Glomerular visceral epithelial cell (primary cell): Measurements from ENCODE around the gene MAP3K19.
"Not testable (repeated sequence)": the region's sequence is repeated elsewhere in the genome, so short reads cannot be mapped to it uniquely, and the experiment has no call there.

Source experiments
- DNase-seq: peaks from one replicate; pipeline ENCODE4 v3.0.0-alpha.2; 2016; ENCODE audit errors: extremely low spot score

The MAP3K19 gene

DNA sequence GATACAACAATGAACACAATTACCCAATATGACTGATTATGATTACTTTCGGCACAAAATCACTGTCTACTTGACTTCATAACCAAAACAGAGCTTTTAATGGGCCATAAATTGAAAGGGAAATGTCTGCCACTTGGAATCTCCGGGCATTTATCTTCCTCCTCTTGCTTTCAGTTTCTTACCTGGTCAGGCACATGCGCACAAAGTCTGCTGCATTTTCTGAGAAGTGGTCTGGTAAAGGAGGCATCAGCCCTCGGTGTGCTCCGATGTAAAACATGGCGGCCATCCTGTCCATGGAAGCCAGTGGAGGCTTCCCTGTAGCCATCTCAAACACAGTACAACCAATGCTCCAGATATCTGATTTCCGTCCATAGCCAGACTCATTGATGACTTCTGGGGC, 66.6 kb downstream of the MAP3K19 start:
- no peak for DNase-seq

DNA sequence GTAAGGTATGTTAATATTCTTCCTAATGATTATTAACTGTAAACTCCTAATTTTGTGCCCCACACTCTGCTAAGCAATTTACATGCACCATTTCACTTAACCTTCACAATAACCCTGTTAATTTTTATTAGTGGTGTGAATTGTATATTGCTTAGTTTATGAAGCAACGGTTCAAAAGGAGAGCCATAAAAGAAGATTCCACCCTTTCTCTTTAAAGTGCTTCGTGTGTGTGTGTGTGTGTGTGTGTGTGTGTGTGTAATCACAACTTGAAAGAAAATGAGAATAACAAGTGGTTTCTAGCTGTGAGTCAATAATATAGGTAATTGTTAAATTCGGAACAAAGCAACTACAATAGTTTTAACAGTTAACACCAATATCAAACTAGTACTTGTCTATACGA, 68.0 kb downstream of the MAP3K19 start:
- no peak for DNase-seq

GRCh38 chr2:134977104-134977503, 70.1 kb downstream of the MAP3K19 start:
- DNase-seq = not testable (repeated sequence)

DNA sequence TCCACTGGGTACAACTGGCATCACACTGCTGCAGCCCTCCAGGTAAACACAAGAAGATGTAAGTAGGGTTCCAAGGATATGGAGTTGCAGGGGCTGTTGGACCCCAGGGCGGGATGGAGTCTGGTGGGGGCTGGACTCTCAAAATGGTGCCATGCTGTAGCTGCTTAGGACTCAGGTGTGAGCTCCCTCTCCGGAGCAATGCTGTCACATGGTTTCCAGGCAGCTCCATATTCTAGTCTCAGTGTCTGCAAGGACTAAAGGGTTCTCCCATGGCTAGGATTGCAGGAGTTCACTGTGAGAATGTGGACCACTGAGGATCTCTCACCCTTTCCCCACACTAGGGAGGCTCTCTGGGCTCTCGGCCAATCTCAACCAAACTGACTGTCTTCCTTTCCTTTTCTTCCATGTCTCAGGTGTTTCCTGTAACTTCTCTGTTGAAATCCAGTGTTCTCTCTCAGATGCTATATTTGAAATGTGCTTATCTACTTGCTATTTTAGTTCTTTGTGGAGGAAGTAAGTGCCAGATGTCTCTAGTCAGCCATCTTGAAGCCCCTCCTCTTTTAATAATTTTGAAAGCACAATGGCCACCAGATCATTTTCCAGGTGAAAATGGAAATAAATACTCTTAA, 71.1 kb downstream of the MAP3K19 start:
- no peak for DNase-seq

DNA sequence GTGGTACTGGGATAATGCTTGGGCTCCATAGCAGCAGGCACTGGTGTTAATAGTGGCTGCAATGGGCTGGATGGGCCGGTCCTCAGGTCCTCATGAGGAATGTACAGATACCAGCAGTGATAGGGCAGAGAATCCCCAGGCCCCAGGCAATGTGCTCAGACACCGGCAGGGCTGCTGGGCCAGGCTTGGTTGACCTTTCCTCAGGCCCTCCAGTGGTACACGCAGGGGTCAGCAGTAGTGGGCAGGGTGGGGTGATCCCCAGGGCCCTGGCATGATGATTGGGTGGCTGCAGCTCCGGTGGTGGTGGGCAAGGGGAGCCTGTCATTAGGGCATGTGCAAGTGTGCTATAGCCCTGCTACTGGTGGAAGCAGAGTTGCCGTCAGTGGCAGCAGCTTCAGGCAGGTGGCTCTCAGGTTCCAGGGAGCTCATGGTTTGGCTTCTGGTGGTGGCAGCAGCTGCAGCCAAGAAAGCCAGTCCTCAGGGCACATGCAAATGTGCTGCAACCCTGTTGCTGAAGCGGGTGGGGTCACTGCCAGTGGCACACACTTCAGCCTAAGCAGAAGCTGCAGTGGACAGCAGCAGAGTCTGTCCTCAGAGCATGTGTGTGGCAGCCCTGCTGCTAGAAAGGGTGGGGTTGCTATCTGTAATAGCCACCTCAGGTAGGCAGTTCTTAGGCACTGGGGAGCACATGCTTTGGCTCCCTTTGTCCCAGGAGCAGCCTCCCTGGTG, 71.8 kb downstream of the MAP3K19 start:
- DNase-seq = no peak

DNA sequence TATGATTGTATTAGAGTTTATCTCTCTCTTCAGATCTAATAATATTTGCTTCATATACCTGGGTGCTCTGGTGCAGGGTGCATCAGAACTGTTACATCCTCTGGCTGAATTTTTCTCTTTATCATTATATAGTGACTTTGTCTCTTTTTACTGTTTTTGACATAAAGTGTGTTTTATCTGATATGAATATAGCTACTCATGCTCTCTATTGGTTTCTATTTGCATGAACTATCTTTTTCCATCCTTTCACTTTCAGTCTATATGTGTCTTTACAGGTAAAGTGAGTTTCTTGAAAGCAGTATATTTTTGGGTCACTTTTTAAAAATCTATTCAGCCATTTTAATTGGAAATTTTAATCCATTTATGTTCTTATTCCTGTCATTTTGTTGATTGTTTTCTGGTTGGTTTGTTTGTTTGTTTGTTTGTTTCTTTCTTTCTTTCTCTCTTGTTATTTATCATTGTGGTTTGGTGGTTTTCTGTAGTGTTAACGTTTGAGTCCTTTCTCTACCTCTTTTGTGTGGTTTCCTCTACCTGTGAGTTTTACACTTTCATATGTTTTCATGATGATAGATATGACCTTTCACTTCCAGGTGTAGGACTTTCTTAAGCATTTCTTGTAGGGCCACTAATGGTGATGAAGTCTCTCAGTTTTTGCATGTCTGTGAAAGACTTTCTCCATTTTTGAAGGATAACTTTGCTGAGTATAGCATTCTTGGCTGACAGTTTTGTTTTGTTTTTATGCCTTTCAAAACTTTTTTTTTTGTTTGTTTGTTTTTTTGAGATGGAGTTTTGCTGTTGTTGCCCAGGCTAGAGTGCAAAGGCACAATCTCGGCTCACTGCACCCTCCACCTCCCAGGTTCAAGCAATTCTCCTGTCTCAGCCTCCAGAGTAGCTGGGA, 73.8 kb downstream of the MAP3K19 start:
- DNase-seq = no peak

GRCh38 chr2:134967166-134967565, 80.1 kb downstream of the MAP3K19 start:
- not testable (repeated sequence) for DNase-seq

DNA sequence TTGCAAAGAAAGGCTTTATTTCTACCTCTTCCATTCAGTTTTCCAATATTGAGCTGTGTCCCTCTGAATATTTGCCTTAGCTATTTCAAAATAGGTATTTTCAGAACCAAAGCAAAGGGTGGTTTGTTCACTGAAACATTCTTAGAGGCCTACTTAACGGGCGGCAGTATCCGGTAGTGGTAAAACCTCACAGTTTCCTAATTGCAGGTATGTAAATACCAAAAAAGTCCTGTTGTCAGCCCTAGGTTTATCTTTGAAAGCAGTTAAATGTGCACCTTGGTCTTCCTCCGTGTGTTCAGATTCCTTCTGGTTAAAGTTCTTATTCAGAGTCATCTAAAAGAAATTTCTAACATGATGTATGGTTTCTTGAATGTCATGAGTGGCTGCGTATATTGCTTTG, 89.8 kb downstream of the MAP3K19 start:
- no peak for DNase-seq

- no peak for DNase-seq
Measured at GRCh38 chr2:134955744-134956143, 91.5 kb downstream of the MAP3K19 start.

DNA sequence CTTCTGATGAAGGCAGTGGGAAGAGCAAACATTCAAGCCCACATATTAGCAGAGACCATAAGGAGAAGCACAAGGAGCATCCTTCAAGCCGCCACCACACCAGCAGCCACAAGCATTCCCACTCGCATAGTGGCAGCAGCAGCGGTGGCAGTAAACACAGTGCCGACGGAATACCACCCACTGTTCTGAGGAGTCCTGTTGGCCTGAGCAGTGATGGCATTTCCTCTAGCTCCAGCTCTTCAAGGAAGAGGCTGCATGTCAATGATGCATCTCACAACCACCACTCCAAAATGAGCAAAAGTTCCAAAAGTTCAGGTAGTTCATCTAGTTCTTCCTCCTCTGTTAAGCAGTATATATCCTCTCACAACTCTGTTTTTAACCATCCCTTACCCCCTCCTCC, 93.2 kb downstream of the MAP3K19 start:
- DNase-seq = no peak

- DNase-seq = no peak
Measured at GRCh38 chr2:134952608-134953007, 94.6 kb downstream of the MAP3K19 start.

DNA sequence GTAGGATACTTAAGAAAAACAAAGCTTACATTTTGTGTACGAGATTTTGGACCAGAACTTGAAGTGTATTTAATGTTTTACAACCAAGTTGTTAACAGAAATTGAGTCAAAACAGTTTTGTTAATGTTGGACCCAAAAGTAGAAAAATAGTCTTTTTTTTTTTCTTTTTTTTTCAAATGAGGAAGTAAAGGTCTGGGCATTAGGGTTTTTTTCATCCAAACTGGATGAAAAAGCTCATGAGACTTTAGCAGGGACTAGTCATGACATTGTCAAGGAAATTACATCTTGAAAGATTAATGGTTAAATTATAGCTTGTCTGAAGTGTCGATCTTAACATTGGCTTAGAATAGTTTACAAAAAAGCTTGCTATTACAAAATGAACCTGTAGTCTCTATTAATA, 96.4 kb downstream of the MAP3K19 start:
- no peak for DNase-seq

- no peak for DNase-seq
Measured at GRCh38 chr2:134949981-134950708, 97.1 kb downstream of the MAP3K19 start.

DNA sequence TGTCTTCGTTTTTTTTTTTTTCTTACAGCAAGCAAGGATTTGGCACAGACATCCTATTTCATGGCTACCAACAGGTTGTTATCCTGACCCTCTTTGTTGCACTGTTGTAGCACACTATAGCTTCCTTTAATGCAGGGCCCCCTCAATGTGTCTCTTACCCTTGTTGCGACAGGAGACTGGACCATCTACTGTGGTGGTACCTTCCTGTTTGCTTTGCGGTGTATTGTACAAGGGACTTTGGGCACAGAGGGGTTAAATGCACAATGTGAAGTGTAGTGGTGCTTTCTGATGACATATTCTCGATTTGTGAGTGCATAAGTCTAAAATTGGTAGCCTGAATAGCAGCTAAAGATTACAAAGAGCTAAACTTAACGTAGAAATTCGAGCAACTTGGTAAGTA, 101.2 kb downstream of the MAP3K19 start:
- no peak for DNase-seq

GRCh38 chr2:134944975-134945374, 102.3 kb downstream of the MAP3K19 start:
- DNase-seq = no peak

- no peak for DNase-seq
Measured at GRCh38 chr2:134943540-134943939, 103.7 kb downstream of the MAP3K19 start.

- no peak for DNase-seq
Measured at GRCh38 chr2:134936691-134937090, 110.6 kb downstream of the MAP3K19 start.

DNA sequence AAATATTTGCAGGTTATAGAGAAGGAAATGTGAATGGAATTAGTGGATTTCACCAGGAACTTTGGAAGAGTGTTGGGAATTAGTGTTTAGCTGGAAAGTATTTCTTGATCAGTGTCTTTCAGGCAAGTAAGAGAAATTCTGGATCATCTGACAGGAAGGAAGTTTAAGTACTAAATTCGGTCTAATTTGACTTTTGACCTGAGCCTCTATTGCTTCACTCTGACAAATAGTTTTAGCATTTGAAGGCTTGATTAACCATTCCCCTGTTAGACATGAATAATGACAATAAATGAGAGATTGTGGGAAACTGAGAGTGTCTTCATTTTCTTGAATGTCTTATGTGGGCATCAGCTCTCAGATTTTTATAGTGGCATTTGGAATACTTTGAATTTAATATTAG, 112.6 kb downstream of the MAP3K19 start:
- DNase-seq = no peak

DNA sequence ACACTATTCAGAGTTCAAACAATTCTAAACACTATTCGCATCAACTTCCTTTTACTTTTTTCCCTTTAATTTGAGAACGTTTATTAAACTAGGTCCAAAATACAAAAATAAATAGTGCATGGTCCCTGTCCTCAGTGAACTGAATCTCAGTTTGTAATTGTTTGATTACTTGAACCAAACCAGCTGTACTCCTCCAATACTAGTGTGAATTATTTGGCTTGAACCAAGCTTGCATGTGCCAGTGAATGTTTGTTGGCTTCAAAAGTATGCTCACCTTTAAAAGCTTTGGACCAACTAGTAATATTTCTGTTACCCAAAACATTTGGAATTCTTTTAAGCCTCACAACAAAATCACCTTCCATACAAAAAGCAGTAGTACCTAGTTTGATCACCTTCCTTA, 113.1 kb downstream of the MAP3K19 start:
- DNase-seq = no peak

- DNase-seq = no peak
Measured at GRCh38 chr2:134933732-134934131, 113.5 kb downstream of the MAP3K19 start.

DNA sequence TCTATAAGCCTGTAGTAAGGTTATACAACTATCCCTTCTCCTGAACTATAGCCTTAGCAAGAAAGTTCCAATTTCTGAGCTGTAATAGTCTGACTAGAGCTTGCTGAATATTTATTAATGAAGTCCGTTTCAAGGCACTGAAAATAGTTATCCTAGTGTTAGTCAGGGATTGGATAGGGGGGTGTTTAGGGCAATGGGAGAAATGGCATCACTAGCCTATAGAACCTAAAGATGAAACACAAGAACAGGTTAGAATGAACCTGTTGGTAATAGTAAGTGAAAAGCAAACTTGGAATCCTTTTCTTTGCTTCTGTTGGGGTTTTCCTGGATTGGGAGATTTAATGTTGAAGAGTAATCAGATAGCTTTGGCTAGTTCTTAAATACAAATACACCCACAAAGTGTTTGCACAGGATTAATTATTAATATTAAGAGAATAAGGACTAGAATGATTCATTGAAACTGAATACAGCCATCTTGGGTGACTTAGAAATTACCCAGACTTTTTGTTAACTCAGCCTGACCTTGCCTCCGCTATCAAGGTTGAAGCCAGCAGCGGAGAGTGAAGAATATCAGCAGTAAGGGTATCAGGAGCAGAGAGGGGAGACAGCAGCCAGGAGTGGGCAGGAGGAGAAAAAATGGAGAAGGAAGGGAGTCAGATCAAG, 114.3 kb downstream of the MAP3K19 start:
- no peak for DNase-seq
